Amniotic epithelial cell (primary cell): ENCODE results near the gene GLUL.
A peak's percentile ranks its signal among the peaks of the same experiment; 100 is the strongest.
"Not testable (repeated sequence)": the region's sequence is repeated elsewhere in the genome, so short reads cannot be mapped to it uniquely, and the experiment has no call there.

Experiments
- DNase-seq: peaks from one replicate; pipeline ENCODE4 v3.0.0-alpha.2; 2010; ENCODE audit warnings: low read depth

GLUL gene

DNA sequence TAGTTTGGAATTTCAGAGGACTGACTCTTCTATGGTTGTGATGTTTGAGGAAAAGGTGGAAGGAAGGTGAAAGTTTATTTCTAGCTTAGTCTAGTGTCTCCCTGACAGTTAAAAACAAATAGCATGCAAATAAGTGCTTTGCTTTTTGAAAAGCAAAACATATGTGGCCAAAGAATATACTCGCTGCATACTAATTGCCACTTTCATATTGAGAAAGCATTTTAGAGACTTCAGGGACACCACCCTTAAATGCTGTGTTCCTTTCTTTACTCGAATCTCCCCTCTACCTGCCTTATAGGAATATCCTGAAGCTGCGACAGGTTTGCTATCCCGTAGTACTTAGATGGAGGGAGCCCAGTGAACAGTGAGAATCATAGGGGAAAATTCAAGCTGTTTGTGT is 23.2 kb downstream of the GLUL start:
- no peak for DNase-seq

DNA sequence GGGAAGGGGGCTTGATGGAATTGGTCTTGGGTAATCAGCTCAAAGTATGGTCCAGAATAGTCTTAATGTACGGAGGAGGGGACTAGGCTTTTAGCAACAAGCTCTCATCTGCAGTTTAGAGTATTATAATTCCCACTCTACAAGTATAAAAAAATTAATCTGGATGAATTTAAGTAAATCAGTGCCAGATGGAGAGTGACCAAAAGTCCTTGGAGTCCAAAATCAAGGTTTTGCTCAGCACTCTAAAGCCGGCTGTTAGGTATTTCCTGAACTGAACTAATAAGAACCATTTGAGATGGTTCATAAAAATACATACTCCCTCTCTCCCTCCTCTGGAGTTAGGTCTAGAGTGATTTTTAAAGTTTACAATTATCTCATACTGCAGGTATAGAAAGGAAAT is 23.7 kb downstream of the GLUL start:
- no peak for DNase-seq

DNA sequence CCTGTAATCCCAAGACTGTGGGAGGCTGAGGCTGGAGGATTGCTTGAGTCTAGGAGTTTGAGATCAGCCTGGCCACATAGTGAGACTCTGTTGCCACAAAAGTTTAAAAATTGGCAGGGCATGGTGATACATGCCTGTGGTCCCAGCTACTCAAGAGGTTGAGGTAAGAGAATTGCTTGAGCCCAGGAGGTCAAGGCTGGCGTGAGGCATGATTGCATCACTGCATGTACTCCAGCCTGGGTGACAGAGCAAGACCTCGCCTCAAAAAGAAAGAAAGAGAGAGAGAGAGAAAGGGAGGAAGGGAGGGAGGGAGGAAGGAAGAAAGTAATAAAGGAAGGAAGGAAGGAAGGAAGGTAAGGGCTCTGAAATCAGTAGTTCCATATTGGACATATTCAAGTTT is 25.0 kb downstream of the GLUL start:
- no peak for DNase-seq

DNA sequence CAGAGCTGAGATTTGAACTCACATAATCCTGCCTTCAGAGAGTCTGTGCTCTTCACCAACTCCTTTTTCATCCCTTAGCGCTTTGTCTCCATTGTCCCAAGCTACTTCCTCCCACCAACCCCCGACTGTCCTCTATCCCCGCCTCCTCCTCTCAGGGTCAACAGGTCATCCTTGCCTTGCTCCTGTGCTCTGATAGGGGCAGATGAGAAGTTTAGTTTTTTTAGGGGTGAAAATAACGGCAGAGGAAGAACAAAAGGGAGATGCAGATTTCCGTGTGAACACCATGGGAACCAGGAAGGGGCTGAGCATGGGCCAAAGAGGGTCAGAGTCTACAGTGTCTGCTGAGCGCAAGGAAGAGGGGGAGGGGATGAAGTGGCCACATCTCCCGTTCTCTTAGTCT is 31.9 kb downstream of the GLUL start:
- DNase-seq, result no peak

DNA sequence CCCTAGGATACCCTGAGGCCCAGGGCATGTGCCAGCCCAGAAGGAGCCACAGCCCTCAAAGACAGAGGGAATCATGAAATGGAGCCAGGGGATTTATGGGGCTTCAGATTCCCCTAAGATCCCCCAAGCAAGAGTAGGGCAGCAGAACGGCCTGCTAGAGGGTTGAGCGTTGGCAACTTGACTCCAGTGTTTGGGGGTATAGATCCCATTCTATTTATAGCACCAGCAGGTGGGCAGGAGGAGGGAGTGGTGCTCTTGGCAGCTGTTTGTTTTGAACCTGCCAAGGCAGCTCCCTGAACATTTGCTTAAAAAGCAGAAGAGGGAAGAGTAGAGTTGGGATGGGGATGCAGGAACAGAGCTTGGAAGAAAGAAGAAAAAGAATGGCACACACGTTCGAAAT is 33.7 kb downstream of the GLUL start:
- DNase-seq, result no peak

DNA sequence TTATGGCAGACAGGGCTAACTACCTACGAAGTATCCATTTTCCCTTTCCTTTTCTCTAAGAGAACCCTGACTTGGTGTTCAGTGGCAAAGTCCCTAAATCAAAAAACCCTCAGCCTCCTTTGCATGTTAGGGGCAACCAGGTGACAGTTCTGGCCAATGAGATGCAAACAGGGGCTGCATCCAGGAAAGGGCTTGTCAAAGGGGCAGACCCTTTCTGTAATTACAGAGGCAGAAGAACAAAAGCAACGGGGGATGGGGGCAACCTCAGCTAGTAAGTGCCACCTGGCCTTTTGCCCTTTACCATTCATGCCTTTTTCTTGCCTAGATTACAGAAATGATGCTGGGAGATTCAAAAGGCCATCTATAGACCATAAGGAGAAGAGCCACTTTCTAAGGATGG is 34.4 kb downstream of the GLUL start:
- no peak for DNase-seq

DNA sequence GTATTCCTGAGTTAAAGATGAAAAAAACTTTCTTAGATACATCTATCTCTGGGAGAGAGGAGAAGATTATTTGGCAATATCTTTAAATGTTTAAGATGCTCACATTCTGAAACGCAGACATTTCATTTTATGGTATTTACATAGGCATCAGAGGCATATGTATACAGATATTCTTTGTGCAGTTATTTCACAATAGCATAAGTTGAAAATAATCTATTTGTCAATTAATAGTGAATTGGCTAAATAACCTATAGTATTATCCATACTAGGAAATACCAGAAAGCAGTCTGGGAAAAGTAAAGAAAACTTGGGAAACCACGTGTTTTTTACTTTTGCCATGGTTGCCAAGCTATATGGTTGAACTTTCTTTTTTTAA is 35.9 kb downstream of the GLUL start:
- no peak for DNase-seq

DNA sequence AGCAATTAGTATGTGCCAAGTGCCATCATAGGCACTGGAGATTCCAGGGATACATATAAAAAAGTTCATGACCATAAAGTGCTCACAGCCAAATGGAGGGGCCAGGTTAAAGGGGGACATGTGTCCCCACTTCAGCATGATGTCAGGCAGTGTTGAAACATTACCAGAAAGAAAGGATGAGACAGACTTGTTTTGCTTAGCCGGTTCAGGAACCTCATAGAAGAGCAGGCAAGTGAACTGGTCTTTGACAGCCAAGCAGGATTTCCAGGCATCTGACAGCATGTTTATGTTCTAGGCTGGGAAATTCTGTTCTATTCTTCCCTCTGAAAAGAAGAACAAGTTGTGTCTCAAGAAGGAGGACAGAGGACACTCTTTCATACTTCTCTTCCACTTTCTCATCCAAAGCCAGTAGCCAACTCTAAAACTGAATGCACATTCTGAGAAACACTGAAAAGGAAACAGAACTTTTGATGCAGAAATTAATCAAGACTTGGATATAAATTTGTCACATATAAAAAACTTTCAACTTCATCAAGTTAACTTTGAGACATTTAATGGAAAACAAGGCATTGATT is 39.7 kb downstream of the GLUL start:
- peak; percentile 14 for DNase-seq

DNA sequence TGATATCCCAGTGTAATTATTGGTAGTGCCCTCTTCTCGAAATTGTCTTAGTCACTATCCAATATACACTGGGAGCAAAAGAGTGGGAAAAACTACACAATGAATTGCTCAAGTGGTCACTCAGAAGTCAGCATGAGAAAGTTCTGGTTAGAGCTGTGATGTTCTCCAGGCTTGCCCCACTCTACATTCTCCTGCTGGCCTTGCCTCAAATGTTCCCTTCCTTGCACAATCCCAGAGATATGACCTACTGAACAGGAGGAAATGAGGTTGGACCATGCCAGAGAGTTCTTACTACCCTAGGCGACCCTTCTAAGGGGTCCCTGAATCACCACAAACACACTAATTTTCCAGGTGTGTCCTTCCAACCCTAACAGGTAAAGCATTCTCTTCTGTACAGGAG is 40.8 kb downstream of the GLUL start:
- DNase-seq, result peak; percentile 59

DNA sequence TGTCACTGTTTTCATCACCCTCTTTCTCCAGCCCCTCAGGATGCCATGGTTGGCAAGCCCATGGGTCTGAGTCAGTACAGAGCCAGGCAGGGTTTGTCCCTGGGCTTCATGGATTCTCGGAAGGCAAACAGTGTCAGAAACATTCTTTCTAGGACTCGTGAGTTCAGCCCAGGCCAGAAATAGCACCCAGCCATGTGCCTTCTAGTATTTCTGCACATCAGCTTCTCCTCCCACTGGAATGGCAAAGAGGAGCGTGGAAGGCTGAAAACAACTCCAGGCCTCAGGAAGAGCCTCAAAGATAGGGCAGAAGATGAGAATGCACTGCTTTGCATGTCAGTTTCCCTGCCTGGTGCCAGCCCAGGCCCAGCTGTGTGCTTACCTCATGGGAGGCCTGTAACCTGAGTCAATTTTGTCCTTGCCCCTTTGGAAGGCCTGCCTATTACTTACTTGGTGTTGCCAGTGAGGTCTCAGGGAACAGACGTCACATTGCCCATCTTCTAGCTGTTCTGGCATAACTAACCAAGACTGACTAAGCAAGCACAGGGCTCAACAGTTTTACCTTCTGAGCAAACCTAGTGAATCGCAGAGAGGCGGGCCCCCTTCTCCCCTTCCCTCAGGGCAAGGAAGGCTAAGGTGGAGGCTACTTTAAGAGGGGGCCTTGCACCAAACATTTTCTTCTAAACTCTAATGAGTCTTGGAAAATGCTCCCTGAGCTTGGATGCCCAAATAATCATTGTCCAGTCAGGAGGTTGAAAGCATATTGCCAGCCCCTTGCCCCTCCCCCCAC is 42.4 kb downstream of the GLUL start:
- peak; percentile 25 for DNase-seq

DNA sequence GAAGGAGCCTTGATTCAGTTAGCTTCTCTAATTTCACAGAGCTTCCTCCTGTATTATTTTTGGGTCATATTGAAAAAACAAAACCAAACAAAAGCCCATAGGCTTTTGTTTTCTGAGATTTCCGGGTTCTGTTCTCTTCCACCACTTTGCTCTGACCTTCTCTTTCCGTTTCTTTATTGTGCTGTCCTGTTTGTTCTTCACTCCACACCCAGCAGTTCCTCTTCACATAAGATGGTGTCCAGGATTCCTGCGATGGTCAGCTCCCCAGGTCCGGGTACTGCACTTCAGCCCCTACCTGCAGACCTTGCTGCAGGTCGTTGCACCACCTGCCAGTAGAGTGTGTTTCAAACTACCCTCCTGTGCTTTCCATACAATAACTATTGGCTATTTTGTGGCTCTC is 44.6 kb downstream of the GLUL start:
- no peak for DNase-seq

DNA sequence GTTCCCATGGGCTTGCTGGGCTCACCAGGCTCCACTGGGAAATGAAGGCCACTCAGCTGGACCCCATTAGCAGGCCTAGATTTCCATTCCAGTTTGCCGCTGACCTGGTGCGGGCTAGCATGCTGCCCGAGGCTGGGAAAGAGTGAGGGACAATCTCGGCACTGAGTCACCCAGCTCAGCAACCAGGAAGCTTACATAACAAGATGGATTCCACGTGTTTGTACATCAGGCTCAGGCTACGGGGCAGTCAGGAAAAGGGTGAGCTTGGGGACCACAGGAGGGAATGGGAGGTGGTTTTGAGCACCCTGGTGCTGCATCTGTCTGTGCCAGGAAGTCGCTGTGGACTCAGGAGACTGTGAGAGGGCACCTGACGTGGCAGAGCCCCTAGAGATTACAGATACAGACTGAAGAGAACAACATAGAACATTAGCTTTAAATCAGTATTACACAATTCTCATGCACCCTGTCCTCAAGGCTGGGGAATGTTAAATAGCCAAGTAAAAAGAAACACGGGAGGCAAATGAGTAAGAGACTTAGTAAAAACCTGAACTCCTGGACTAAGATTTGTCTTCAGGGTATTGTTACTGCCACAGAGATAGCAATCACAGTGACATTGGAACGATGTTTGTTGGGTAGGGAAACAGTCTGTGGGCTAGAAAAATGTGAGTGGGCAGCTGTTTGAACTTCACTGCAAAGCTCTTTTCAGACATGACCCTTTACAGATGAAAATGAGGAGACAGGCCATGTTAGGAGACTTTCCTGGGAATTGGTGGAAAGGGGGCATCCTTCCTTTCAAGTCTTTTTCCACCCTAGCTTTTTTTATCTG is 51.1 kb downstream of the GLUL start:
- peak; percentile 43 for DNase-seq

DNA sequence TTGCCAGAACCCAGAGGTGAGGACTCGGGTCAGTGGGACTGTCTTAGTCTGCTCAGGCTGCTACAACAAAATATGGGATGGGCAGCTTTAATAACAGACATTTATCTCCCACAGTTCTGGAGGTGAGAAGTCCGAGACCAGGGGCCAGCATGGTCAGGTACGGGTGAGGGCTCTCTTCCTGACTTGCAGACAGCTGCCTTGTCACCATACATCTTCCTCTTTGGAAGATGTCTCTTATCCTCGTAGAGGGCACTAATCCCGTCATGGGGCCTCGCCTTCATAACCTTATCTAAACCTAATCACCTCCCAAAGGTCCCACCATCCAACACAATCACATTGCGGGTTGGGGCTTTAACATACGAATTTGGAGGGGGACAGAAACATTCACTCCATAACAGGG is 51.9 kb downstream of the GLUL start:
- no peak for DNase-seq

DNA sequence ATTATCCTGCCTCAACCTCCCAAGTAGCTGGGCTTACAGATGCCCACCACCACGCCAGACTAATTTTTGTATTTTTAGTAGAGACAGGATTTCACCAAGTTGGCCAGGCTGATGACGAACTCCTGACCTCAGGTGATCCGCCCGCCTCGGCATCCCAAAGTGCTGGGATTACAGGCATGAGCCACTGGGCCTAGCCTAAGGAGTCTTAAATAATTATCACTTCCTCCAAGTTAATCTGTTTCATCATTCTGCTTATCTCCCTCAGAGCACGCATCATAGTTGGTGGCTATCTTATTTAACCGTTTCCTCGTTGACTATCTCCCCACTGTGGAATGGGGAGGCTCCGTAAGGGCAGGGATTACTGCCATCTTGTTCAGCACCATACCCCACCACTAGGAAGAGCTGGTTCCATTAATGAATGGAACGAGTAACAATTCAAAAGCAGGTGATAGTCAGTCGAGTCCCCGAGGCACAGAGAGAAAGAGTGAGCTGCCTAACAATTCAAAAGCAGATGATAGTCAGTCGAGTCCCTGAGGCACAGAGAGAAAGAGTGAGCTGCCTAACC is 52.7 kb downstream of the GLUL start:
- DNase-seq, result no peak

DNA sequence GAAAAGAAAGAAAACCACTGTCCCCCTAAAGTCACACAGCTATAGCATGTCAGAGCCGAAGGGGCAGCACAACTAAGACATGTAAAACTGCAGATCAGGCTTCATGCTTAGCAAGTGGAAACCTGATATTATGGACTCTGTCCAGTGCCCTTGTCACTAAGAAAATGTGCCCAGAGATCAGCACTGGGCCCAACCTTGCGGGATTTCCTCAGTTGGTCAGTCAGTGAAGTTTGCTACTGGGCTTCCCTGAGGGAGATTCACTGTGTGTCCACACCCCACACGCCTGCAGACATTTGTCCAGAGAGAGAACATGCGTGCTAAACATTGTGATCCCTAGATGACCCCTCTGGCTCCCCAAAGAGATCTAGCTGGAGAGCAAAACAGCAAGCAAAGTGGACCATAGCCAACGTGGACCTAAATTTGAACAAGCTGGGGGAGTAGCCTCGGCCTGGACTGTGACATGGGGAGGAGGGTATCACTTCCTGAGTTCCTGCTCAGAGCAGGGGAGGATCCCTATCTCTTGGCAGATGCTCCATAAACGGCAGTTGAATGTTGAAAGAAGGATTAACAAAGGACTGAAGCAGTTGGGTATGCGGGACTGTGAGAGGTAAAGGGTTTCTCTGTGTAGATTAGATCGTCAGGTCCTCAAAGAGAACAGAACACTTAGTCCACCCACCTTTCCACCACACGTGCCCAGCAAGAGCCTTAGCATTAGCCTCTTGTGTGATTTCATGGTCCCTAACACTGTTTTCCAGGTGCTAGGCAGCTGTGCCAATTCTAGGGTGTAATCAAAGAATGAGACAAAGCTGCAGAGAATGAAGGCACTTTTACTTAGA is 53.6 kb downstream of the GLUL start:
- DNase-seq, result no peak

DNA sequence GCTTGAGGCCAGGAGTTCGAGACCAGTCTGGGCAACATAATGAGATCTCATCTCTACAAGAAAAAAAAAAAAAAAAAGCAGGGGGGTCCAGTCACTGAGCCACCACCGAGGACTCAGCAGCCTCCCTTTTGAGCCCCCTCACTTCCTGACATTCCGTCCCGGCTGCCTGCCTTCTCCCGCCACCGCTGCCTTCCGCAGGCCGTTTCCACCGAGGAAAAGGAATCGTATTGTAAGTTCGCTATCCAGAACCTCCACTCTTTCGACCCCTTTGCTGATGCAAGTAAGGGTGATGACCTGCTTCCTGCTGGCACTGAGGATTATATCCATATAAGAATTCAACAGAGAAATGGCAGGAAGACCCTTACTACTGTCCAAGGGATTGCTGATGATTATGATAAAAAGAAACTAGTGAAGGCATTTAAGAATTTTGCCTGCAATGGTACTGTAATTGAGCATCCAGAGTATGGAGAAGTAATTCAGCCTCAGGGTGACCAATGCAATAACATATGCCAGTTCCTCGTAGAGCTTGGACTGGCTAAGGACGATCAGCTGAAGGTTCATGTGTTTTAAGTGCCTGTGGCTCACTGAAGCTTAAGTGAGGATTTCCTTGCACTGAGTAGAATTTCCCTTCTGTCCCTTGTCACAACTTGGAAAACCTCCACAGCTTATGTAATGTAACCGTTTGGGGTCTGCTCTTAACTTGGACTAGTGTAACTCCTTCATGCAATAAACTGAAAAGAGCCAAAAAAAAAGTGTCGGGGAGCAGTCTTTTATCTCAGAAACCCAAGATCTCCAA is 55.6 kb downstream of the GLUL start:
- DNase-seq, result no peak

DNA sequence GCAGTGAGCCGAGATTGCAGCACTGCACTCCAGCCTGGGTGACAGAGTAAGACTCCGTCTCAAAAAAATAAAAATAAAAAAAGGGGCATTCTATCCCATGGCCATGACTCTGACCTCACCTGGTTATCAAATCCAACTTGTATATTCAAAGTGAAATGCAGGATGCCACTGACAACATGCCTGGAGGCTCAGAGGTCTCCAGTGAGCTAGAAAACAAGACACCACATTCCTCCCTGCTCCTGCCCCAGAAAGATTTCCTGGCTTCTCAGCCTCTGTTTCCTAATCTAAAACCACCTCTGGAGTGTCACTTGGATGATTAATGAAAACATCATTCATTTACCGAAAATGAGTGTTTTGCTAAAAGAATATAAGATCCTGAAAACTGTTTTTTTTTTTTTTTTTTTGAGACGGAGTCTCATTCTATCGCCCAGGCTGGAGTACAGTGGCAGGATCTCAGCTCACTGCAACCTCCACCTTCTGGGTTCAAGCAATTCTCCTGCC is 58.5 kb downstream of the GLUL start:
- DNase-seq, result not testable (repeated sequence)

DNA sequence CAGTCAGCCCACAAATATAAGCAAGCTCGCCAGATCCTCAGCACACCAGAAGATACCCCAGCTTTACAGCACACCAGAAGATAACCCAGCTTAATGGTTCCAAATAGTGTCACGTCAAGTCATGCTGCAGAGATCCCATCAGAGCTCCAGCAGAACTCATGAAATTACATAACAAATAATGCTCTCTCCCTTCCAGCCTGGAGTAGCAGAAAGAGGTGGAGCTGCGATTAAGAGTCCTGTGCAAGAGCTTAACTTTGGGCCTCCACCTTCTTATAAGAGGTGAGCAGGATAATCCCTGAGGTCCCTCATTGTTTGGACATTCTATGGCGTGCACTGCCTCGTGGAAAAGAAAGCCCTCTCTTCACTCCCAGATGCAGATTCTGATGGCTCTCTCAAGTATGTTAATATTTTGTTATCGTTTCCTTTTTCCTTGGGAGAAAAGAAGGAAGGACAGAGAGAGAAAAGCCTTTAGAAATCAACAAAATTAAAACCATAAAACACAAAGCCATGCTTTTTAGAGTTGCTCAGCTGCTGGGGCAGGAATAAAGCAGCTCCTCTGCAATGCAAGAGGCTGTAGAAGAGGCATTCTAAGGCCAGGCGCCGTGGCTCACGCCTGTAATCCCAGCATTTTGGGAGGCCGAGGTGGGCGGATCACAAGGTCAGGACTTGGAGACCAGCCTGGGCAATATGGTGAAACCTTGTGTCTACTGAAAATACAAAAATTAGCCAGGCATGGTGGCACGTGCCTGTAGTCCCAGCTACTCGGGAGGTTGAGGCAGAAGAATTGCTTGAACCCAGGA is 59.1 kb downstream of the GLUL start:
- no peak for DNase-seq
